Stimulated activated naive CD8-positive, alpha-beta T cell treated with anti-CD3 and anti-CD28 coated beads, Interleukin-15, Interleukin-2, amounts not matched to agents 100 ng/mL and 50 ng/mL, for 24 hours (primary cell): ENCODE measurements around the gene CSTPP1.
"Not testable (repeated sequence)": the region's sequence is repeated elsewhere in the genome, so short reads cannot be mapped to it uniquely, and the experiment has no call there.

Source experiments
- H3K27ac Mint-ChIP-seq: one replicate; pipeline ENCODE4 v1.8.0; 2021; ENCODE audit warnings: mild to moderate bottlenecking, mixed read lengths
- H3K27me3 Mint-ChIP-seq: one replicate; pipeline ENCODE4 v1.8.0; 2021; ENCODE audit warnings: mixed read lengths
- H3K36me3 Mint-ChIP-seq: one replicate; pipeline ENCODE4 v1.8.0; 2021; ENCODE audit warnings: low read depth, mixed read lengths
- H3K4me1 Mint-ChIP-seq: one replicate; pipeline ENCODE4 v1.8.0; 2021; ENCODE audit warnings: low read depth, mixed read lengths
- H3K4me3 Mint-ChIP-seq: one replicate; pipeline ENCODE4 v1.8.0; 2021; ENCODE audit warnings: mild to moderate bottlenecking, mixed read lengths
- H3K9me3 Mint-ChIP-seq: one replicate; pipeline ENCODE4 v1.8.0; 2021; ENCODE audit warnings: mixed read lengths

Gene CSTPP1

DNA sequence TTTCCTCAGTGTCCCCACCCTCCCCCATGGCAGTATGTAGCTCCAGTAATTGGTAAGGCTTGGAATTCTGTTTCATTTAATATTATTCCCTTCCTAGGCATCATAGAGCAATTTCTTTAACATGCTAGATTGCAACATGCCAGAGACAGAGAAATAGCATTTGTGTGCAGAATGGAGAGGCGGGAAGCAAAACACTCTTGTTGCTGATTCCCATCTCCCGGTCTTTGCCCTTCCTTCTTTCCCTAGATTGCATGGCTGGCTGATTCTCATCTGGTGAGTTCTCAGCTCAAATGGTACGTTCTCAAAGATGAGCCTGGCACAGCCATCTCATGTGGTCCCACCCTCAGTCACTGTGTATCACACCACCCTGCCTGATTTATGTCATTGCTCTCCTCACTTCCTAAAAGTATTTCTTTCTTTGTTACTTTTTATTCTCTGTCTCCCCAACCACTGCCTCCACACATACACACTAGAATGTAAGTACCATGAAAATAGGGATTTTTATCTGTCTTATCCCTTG lies 173.2 kb downstream of the CSTPP1 start:
- H3K27me3 Mint-ChIP-seq, result no peaks in the 10 kb centered on the region
- no peak overlapping the region for H3K4me3 Mint-ChIP-seq
- H3K4me1 Mint-ChIP-seq, result no peaks in the 10 kb centered on the region
- no peaks in the 10 kb centered on the region for H3K36me3 Mint-ChIP-seq
- no peaks in the 10 kb centered on the region for H3K9me3 Mint-ChIP-seq
- no peak overlapping the region for H3K27ac Mint-ChIP-seq

DNA sequence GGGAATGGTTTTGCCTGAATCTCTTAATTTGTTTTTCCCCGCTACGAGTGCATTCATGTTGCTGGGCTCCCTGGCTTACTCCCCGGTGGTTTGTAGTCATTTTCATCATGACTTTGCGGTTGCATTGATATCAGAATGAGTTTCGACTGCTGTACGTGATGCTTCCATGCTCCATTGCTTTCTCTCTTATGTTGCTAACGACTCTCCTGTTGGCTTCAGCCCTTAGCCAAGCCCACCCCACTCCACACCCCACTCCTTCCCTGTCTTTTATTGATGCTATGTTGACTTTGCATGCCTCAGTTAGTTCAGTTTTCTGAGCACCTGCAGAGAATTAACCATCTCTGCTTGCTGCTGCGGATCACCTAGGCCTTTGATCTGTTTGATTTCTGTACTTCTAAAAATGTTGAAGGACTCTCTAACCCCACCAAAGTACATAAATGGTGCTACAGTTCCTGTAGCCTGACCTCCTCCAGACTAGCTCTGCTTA lies 174.8 kb downstream of the CSTPP1 start:
- Mint-ChIP-seq H3K4me1 (no peaks in the 10 kb centered on the region), H3K4me3 (no peak overlapping the region), H3K9me3 (no peaks in the 10 kb centered on the region), H3K36me3 (no peaks in the 10 kb centered on the region), H3K27me3 (no peaks in the 10 kb centered on the region), H3K27ac (no peak overlapping the region)

DNA sequence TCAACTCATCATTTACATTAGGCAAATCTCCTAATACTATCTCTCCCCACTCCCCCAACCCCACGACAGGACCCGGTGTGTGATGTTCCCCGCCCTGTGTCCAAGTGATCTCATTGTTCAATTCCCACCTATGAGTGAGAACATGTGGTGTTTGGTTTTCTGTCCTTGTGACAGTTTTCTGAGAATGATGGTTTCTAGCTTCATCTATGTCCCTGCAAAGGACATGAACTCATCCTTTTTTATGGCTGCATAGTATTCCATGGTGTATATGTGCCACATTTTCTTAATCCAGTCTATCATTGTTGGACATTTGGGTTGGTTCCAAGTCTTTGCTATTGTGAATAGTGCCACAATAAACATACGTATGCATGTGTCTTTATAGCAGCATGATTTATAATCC lies 176.4 kb downstream of the CSTPP1 start:
- not testable (repeated sequence) for H3K4me3 Mint-ChIP-seq, H3K27me3 Mint-ChIP-seq, H3K36me3 Mint-ChIP-seq, H3K27ac Mint-ChIP-seq, H3K4me1 Mint-ChIP-seq, H3K9me3 Mint-ChIP-seq

DNA sequence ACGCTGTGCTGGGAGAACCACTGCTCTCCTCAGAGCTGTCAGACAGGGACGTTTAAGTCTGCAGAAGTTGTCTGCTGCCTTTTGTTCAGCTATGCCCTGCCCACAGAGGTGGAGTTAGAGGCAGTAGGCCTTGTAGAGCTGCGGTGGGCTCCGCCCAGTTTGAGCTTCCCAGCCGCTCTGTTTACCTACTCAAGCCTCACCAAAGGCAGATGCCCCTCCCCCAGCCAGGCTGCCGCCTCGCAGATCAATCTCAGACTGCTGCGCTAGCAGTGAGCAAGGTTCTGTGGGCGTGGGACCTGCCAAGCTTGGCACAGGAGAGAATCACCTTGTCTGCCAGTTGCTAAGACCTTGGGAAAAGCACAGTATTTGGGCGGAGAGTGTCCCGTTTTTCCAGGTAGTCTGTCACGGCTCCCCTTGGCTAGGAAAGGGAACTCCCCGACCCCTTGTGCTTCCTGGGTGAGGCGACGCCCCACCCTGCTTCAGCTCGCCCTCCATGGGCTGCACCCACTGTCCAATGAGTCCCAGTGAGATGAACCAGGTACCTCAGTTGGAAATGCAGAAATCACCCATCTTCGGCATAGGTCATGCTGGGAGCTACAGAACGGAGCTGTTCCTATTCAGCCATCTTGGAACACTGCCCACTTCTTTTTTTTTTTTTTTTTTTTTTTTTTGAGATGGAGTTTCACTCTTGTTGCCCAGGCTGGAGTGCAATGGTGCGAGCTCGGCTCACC lies 182.6 kb downstream of the CSTPP1 start:
- H3K27ac Mint-ChIP-seq, H3K9me3 Mint-ChIP-seq, H3K27me3 Mint-ChIP-seq, H3K4me1 Mint-ChIP-seq, H3K36me3 Mint-ChIP-seq, H3K4me3 Mint-ChIP-seq: not testable (repeated sequence)

DNA sequence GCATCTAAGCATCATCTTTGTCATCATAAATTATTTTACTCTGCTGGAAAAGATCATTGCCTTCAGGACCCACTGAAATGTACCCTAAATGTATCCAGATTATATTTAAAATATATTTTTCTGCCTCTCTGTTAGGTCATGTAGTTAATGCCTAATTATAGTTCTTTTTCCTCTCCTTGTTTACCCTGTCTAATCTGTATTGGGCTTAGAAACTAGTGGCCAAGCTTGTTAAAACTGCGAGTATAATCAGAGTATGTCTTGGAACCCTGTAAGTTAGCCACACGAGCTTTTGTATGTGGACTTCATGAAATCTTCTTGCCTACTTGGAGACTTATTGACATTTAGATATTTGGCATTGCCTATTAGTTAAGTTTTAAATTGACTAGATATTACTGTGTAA lies 184.5 kb downstream of the CSTPP1 start:
- no peaks in the 10 kb centered on the region for H3K4me1 Mint-ChIP-seq
- no peaks in the 10 kb centered on the region for H3K9me3 Mint-ChIP-seq
- no peaks in the 10 kb centered on the region for H3K36me3 Mint-ChIP-seq
- H3K27me3 Mint-ChIP-seq, result no peaks in the 10 kb centered on the region
- H3K4me3 Mint-ChIP-seq, result no peak overlapping the region
- H3K27ac Mint-ChIP-seq, result no peak overlapping the region

DNA sequence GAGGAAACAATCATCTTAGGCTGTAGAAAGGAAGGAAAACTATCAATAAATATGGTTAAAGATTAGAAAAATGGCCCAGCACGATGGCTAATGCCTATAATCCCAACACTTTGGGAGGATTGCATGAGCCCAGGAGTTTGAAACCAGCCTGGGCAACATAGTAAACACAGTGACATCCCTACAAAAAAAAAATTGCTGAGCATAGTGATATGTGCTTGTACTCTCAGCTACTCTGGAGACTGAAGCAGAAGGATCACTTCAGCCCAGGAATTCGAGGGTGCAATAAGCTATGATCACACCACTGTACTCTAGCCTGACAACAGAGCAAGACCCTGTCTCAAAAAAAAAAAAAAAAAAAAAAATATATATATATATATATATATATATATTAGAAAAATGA lies 185.2 kb downstream of the CSTPP1 start:
- no peak overlapping the region for H3K27ac Mint-ChIP-seq
- no peaks in the 10 kb centered on the region for H3K36me3 Mint-ChIP-seq
- no peaks in the 10 kb centered on the region for H3K9me3 Mint-ChIP-seq
- H3K4me3 Mint-ChIP-seq, result no peak overlapping the region
- H3K4me1 Mint-ChIP-seq, result no peaks in the 10 kb centered on the region
- H3K27me3 Mint-ChIP-seq, result no peaks in the 10 kb centered on the region

DNA sequence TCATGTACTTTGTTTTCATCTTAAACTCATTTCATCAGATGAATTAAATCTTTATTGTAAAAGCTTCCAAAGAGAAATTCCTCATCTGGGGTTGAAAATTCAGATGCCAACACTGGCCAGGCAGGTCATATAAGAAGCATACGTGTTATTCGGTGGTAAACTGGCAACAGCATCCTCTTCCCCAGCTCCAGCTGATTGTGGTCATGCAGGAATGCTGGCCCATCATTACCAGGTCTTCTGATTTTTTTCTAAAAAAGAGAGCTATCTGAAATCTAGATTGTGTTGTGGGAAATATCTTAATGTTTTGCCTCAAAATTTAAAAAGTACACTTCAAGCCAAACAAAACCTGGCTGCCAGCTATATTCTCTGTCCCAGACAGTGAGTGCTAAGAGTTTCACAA lies 186.5 kb downstream of the CSTPP1 start:
- no peaks in the 10 kb centered on the region for H3K27me3 Mint-ChIP-seq
- no peaks in the 10 kb centered on the region for H3K9me3 Mint-ChIP-seq
- H3K4me3 Mint-ChIP-seq, result no peak overlapping the region
- H3K27ac Mint-ChIP-seq, result no peak overlapping the region
- H3K4me1 Mint-ChIP-seq, result no peaks in the 10 kb centered on the region
- no peaks in the 10 kb centered on the region for H3K36me3 Mint-ChIP-seq

DNA sequence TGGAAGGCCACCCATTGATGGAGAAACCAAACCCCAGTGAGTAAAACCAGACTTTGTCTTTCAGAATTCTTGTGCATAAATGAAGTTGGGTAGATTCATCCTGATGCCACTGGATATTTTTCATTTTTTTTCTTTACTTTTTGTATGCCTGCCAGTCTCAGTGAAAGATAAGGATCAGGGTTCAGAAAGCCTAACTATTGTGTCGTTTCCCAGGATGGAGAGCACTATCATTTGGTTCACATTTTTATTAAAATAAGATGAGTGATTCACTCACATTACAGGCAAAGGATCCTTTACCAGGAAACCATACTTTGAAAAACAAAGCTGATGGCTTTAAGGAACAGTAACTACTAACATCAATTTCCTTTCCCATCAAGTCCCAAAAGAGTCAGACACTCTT lies 188.1 kb downstream of the CSTPP1 start:
- H3K27me3 Mint-ChIP-seq, result no peaks in the 10 kb centered on the region
- H3K36me3 Mint-ChIP-seq, result no peaks in the 10 kb centered on the region
- H3K4me1 Mint-ChIP-seq, result no peaks in the 10 kb centered on the region
- no peaks in the 10 kb centered on the region for H3K9me3 Mint-ChIP-seq
- no peak overlapping the region for H3K27ac Mint-ChIP-seq
- H3K4me3 Mint-ChIP-seq, result no peak overlapping the region

DNA sequence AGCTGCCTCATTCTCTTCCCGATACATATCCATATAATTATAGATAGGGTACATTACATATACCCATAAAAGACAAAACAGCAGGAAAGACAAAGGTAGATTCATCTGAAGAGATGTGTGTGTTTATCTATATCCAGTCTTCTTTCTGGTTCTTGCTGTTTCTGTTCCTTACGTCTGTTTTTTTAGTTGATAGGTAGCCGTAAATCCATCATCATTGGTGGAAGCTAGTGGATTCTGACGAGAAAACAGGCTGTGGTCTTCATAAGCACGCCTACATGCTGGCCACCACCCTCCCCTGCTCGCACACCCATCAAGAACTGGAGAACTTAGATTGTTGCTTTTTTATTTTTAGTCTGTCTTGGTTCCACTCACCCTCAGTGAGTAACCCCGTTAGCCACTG lies 188.5 kb downstream of the CSTPP1 start:
- Mint-ChIP-seq H3K27me3 (no peaks in the 10 kb centered on the region), H3K4me3 (no peak overlapping the region), H3K27ac (no peak overlapping the region), H3K4me1 (no peaks in the 10 kb centered on the region), H3K36me3 (no peaks in the 10 kb centered on the region), H3K9me3 (no peaks in the 10 kb centered on the region)

DNA sequence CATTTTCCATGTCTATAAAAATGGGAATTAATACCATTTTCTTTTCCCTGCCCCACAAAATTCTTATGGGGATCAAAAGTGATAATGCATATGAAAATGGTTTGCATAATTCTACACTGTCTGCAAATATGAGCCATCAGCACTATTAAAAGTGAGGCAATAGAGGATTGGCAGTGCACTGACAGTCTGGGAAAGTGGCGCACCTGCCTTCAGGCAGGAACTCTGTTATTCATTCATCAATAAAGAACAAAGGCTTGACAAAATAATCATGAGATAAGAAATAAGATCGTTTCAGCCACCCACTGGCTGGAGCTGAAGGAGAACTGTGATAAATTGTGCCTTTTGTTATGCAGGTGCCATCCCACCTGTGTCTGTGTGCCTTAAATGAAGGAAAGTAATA lies 190.7 kb downstream of the CSTPP1 start:
- H3K36me3 Mint-ChIP-seq, result no peaks in the 10 kb centered on the region
- no peak overlapping the region for H3K4me3 Mint-ChIP-seq
- no peaks in the 10 kb centered on the region for H3K9me3 Mint-ChIP-seq
- H3K27me3 Mint-ChIP-seq, result no peaks in the 10 kb centered on the region
- H3K27ac Mint-ChIP-seq, result no peak overlapping the region
- no peaks in the 10 kb centered on the region for H3K4me1 Mint-ChIP-seq

DNA sequence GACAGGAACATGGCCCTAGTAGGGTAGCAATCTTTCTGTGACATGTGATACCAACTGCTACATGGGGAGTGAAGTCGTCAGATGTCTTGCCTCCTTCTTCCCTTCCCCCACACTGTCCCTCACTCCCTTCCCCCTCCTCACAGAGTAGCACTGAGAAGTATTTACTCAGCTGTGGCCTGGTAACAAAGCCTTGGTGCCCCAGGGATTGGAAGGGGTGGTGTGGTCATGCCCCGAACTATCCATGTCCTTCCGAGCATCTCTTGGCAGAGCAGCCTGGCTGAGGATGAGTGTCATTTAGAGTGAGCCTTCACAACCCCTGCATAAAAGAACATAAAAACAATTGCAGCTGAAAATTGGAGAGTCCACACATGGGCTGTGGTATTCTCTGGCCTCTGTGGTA lies 194.0 kb downstream of the CSTPP1 start:
- H3K4me1 Mint-ChIP-seq, result no peaks in the 10 kb centered on the region
- H3K27me3 Mint-ChIP-seq, result no peaks in the 10 kb centered on the region
- H3K9me3 Mint-ChIP-seq, result no peaks in the 10 kb centered on the region
- H3K4me3 Mint-ChIP-seq, result no peak overlapping the region
- no peak overlapping the region for H3K27ac Mint-ChIP-seq
- no peaks in the 10 kb centered on the region for H3K36me3 Mint-ChIP-seq

DNA sequence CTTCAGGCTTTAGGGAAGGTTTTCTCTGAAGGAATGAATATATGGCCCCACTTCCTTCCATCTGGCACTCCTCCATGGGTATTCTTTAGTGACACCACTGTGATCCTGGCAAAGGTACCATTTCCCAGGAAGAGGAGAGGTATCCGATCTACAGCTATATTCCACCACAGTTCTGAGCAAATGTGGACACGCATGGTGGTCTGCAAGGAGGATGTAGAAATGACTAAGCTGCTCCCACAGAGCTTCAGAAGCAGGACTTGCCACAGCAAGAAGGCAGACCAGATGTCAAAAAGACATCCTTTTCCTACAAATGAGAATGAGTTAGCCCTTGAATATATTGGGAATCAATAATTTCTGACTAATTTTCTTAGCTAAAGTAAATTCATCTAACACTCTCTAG lies 194.6 kb downstream of the CSTPP1 start:
- Mint-ChIP-seq H3K27ac (no peak overlapping the region), H3K36me3 (no peaks in the 10 kb centered on the region), H3K9me3 (no peaks in the 10 kb centered on the region), H3K4me1 (no peaks in the 10 kb centered on the region), H3K4me3 (no peak overlapping the region), H3K27me3 (no peaks in the 10 kb centered on the region)

DNA sequence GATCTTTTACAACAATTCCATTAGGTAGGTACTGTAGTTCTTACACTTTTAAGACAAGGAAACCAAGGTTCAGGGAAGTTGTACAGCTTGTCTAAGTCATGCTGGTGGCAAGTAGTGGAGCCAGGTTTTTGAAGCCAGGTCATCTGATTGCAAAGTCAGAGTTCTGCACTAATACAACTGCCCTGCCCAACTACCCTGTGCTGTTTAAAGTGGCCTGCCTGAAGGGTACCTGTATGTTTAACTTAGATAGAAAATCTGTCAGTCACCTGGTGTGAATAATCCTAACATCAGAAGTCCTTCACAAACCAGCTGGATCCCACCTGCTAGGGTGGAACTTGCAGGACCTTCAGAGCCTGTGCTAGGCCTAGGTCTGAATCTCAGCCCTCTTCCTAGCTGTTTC lies 195.9 kb downstream of the CSTPP1 start:
- Mint-ChIP-seq H3K4me3 (no peak overlapping the region), H3K27ac (no peak overlapping the region), H3K9me3 (no peaks in the 10 kb centered on the region), H3K4me1 (no peaks in the 10 kb centered on the region), H3K27me3 (no peaks in the 10 kb centered on the region), H3K36me3 (peaks cover 5% of the 10 kb centered on the region)

DNA sequence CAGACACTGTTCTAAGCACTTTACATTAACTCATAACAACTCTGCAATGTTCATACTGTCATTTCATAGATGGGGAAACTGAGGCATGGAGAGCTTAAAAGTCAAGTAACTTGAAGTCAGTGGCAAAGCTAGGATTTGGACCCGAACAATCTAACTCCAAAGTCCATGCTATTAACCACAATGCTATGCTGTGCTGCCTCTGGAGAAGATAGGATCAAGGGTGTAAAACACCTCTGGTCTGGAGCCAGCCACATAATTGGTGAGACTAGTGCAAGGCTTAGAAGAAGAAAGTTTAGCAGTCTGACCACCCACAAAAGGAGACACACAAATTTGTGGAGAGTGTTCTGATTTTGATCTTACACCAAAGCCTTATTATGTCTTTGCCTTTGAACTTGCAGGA lies 196.4 kb downstream of the CSTPP1 start:
- Mint-ChIP-seq H3K4me1 (no peaks in the 10 kb centered on the region), H3K4me3 (no peak overlapping the region), H3K27ac (no peak overlapping the region), H3K27me3 (no peaks in the 10 kb centered on the region), H3K36me3 (peaks cover 10% of the 10 kb centered on the region), H3K9me3 (no peaks in the 10 kb centered on the region)

DNA sequence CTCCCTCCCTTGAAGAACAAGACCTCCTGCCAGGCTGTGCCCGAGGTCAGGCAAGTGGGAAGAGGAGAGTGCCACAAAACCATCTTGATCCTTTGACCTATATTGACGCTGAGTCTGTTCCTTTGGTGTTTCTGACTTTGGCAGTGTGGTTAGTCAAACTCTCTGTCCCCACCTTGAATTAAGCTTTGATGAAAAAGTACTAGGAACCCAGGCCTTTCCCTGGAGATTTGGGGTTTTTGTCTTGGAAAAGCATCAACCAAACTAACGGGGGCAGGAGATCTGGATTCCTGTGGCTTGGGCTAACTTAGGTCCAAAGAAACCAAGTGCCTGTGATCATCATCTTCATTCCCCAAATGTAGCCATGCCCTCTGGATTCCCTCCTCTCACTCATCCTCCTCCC lies 199.8 kb downstream of the CSTPP1 start:
- Mint-ChIP-seq H3K27ac (no peak overlapping the region), H3K9me3 (no peaks in the 10 kb centered on the region), H3K4me1 (no peaks in the 10 kb centered on the region), H3K27me3 (no peaks in the 10 kb centered on the region), H3K4me3 (no peak overlapping the region), H3K36me3 (peaks cover 11% of the 10 kb centered on the region)

DNA sequence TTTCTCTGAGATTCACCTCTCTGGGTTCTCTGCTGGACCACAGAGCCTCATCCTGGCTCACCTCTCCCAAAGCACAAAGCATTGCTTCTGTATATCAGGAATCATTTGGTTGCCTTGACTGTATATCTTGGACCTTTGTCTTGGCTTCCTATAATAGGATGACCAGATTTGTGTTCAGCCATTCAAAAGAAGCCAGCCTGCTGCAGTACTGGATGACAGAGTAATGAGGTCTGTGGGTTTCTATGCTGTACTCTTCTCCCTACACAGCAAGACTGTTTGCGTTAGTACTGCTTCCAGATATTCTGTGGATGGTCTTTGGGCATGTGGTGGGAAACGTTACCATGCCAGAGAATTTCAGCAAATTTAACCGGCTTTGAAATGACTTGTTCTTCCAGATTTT lies 200.4 kb downstream of the CSTPP1 start:
- Mint-ChIP-seq H3K4me1 (no peaks in the 10 kb centered on the region), H3K36me3 (peaks cover 11% of the 10 kb centered on the region), H3K9me3 (no peaks in the 10 kb centered on the region), H3K27ac (no peak overlapping the region), H3K4me3 (no peak overlapping the region), H3K27me3 (no peaks in the 10 kb centered on the region)
